GM12891 (cell line): ENCODE data around the gene CARD14.
"Not testable (repeated sequence)": the region's sequence is repeated elsewhere in the genome, so short reads cannot be mapped to it uniquely, and the experiment has no call there.

ENCODE experiments used
- DNase-seq: peaks from one replicate; pipeline ENCODE4 v3.0.0; 2011; ENCODE audit warnings: low spot score; ENCODE audit not compliant: insufficient read length
- FAIRE-seq: peaks from 2 replicates; lab custom pipeline; 2011; peaks lifted over from hg19 to GRCh38; lab: Jason Lieb, UNC
- PAX5 ChIP-seq: IDR thresholded peaks from 2 replicates; pipeline ENCODE4 v1.6.1; 2011; ENCODE audit warnings: low read length, moderate library complexity, mild to moderate bottlenecking; ENCODE audit not compliant: insufficient read depth, severe bottlenecking
- POLR2A ChIP-seq: IDR thresholded peaks from 2 replicates; pipeline ENCODE4 v1.6.1; 2011; ENCODE audit warnings: low read depth, low read length, control low read depth
- POLR2AphosphoS5 ChIP-seq: IDR thresholded peaks from 2 replicates; pipeline ENCODE4 v1.6.1; 2011; ENCODE audit warnings: low read depth, low read length, control low read depth
- POU2F2 ChIP-seq: IDR thresholded peaks from 2 replicates; pipeline ENCODE4 v1.6.1; 2011; ENCODE audit warnings: low read depth, mild to moderate bottlenecking, control low read depth, low read length, moderate library complexity
- SPI1 ChIP-seq: IDR thresholded peaks from 2 replicates; pipeline ENCODE4 v1.6.1; 2011; ENCODE audit warnings: low read depth, low read length, control low read depth
- TAF1 ChIP-seq: IDR thresholded peaks from 2 replicates; pipeline ENCODE4 v1.6.1; 2011; ENCODE audit warnings: low read depth, low read length, control low read depth

The CARD14 gene

DNA sequence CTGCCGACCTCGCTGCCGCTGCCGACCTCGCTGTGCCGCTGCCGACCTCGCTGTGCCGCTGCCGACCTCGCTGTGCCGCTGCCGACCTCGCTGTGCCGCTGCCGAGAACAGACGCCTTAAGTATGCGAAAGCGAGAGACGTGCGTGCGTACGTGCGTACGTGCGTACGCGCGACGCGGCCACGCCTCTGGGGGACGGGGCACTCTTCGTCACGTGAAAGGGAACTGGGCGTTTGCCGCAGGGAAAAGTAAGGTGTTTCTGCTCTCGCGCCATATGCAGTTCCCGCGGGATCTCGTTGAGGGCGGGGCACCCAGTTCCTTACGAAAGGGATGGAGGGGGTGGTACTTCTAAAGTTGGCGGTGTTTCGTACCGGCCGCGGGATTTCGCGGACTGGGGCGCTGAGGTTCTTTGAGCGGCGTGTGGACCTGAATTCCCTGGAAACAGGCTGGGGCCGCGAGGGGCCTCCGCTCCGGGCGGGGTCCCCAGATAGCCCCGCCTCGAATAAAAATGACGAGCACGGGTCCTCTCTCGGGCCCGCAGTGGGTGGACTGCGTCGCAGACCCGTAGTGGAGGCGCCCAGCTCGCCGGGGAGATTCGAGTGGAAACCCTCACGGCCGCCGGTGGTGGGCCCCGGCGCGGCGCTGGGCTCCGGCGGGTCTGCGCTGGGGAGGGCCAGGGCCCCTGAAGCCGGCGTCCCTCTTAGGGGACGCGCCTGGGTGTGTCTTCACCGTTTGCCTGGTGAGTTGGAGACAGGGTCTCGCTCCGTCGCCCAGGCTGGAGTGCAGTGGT is 22.6 kb upstream of the CARD14 start, which contains the start of gene EIF4A3:
EIF4A3 (minus strand) TSS at position 94 of the 788 bp plus-strand sequence. CDS start 167 bp downstream, outside the sequence.
- DNase-seq (peak; percentile 97), FAIRE-seq (peak; percentile 100)
- TF ChIP-seq POU2F2 = 0 out of 2 replicates have a peak, but pooled peaks have one; percentile 44
- TF ChIP-seq POLR2A = peak; percentile 75
- TF ChIP-seq TAF1 = peak; percentile 75
- peak; percentile 91 for TF ChIP-seq POLR2AphosphoS5
- TF ChIP-seq SPI1 = peak; percentile 65
- TF ChIP-seq PAX5 = no peak

DNA sequence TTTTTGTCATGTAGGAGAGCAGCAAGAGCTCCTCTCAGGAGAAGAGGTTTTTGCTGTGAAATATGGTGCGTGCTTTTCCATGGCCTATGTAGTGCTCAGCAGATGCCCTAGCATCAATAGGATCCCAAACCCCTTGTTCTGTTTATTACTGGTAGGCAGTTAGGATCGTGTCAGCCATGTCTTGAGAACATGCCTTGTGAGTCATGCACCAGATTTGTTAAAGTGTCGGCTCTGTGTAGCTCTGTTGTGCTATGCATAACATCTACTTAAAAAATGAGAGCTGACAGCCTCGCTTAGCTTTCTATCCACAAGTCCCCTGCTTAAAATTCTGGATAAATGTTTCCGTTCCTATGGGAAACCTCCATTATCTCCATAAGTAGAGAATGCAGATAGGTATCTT is 18.5 kb upstream of the CARD14 start:
- DNase-seq (no peak), FAIRE-seq (no peak)
- TF ChIP-seq PAX5 (no peak), POLR2AphosphoS5 (no peak), POLR2A (no peak), SPI1 (no peak), TAF1 (no peak), POU2F2 (no peak)

DNA sequence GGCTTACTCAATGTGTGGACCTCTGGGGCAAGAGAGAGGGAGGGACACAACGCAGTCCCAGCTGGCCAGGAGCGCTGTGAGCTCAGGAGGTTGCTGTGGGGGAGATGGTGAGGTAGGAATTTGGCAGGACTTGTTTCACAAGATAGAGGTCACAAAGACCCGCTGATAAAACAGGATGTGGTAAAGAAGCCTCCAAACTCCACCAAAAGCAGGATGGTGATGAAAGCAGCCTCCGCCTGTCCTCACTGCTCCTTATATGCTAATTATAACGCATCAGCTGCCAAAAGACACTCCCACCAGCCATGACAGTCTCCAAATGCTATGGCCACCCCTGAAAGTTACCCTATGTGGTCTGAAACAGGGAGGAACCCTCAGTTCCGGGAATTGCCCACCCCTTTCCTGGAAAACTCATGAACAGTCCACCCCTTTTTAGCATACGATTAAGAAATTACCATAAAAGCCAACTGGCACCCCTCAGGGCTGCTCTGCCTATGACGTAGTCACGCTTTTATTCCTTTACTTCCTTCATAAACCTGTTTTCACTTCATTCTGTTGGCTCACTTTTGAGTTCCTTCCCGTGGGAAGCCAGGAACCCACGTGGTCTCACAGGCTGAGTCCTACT is 17.6 kb upstream of the CARD14 start:
- TF ChIP-seq TAF1 (no peak), POLR2A (no peak), POU2F2 (no peak)
- FAIRE-seq (no peak), DNase-seq (no peak)

DNA sequence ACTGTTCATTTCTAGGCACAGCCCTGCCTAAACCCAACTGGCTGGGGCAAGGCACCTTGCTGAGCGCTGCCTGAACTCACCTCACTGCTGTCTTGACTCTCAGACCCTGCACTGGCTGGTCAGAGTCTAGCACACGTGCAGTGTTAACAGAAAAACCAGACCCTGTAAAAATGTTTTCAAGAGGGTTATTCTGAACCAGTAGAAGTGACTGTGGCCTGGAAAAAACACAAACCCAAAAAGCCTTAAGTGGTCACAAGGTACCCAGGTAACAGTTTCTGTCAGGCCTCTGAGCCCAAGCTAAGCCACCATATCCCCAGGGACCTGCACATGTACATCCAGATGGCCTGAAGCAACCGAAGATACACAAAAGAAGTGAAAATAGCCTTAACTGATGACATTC is 16.8 kb upstream of the CARD14 start:
- TF ChIP-seq PAX5 = no peak
- TF ChIP-seq POU2F2 = no peak
- no peak for TF ChIP-seq POLR2AphosphoS5
- TF ChIP-seq POLR2A = no peak
- TF ChIP-seq SPI1 = no peak
- TF ChIP-seq TAF1 = no peak

DNA sequence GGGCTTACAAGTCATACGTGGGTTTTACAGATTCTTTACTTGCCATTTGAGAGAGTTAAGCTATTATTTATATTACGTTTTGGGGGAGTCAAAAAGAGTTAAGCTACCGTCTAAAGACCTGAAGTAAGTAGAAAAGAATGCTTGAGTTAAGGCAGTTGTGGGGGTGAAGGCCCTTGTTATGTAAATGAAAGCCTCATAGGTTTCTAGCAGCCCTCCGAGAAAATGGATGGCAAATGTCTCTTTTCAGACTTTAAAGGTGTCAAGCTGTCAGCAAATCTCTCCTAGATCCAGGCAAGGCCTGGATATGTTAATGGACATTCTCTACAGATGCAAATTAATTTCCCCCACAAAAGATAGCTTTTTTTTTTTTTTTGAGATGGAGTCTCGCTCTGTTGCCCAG is 15.7 kb upstream of the CARD14 start:
- FAIRE-seq = no peak
- no peak for DNase-seq
- TF ChIP-seq POU2F2 = no peak
- no peak for TF ChIP-seq POLR2A
- no peak for TF ChIP-seq SPI1
- no peak for TF ChIP-seq PAX5
- no peak for TF ChIP-seq POLR2AphosphoS5

More for the DNA sequence above, 16.8 kb upstream of the CARD14 start:
- no peak for DNase-seq
- peak; percentile 31 for FAIRE-seq

DNA sequence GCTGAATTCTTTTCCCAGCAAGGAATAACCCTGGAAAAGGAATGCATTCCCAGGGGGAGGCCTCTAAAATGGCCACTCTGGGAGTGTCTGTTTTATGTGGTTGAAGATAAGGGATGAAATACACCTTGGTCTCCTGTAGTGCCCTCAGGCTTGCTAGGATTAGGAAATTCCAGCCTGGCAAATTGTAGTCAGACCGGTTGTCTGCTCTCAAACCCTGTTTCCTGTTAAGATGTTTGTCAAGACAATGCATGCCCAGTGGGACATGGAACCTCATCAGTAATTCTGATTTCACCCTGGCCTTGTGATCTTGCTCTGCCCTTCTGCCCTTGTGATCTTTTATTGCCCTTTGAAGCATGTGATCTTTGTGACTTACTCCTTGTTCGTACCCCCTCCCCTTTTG is 14.2 kb upstream of the CARD14 start:
- not testable (repeated sequence) for FAIRE-seq, DNase-seq

DNA sequence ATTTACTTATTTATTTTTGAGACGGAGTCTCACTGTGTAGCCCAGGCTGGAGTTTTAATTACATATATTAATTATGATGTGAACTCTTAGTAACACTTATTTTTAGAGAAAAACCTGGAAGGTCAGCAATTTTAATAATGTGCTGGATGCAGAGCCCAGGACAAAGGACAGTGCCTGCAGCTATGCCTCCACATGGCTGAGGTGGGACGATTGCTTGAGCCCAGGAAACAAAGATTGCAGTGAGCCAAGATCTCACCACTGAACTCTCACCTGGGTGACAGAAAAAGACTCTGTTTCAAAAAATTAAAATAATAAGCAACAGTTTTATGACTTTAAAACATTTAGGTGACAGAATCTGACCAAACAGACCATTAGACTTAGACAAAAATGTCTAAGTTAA is 11.0 kb upstream of the CARD14 start:
- DNase-seq = no peak
- TF ChIP-seq POLR2AphosphoS5 = no peak
- TF ChIP-seq SPI1 = no peak
- no peak for TF ChIP-seq TAF1
- TF ChIP-seq POLR2A = no peak
- no peak for TF ChIP-seq POU2F2
- no peak for TF ChIP-seq PAX5
- FAIRE-seq = no peak

DNA sequence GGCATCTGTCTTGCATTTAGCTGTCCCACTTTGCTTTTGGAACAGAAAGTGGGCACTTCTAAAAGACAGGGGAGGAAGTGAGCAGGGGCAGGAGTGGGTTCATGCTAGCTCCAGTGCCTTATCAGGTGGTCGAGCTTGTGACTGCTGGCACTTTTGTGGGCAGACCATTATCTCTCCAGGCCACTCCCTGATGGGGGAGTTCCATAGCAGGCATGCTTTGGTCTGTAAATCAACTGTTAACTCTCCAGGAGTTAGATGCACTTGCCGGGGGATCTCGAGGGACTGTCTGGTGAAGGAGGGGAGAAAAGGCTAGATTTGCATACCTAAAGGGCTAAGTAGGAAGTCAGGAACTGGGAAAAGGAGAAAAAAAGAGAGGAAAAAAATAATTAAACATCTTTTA is 9.3 kb upstream of the CARD14 start:
- TF ChIP-seq POLR2AphosphoS5 (no peak), SPI1 (no peak), TAF1 (no peak), POU2F2 (no peak), PAX5 (no peak), POLR2A (no peak)
- DNase-seq = no peak
- FAIRE-seq = no peak

DNA sequence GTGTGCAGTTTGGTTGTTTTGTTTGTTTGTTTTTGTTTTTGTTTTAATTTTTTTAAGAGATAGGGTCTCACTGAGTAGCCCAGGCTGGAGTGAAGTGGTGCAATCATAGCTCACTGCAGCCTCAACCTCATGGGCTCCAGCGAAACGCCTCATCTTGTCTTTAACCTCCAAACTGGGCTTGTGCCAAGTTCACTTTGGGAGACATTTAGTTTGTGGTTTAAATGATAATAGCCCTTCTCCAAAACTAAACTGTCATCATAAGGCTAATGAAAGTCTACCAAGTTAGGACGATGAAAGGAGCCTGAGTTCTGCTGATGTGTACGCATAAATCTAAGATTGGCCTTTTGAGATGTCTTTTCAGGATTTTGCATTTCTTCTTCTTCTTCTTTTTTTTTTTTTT is 6.5 kb upstream of the CARD14 start:
- FAIRE-seq (no peak), DNase-seq (no peak)
- TF ChIP-seq PAX5 (no peak), SPI1 (no peak), POLR2AphosphoS5 (no peak), POLR2A (no peak), TAF1 (no peak), POU2F2 (no peak)

DNA sequence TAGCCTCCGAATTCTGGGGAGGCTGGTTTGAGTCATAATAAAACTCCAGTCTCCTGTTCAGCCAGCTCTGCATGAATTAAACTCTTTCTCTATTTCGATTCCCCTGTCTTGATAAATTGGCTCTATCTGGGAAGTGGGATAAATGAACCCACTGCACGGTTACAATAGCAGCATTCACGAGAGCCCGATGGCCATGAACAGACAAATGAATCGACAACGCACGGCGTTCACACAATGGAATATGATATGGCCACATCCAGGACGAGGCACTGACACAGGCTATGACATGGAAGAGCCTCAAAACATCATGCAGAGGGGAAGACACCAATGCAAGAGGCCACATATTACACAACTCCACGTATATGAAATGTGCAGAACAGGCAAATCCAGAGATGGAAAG is 5.6 kb upstream of the CARD14 start:
- no peak for FAIRE-seq
- TF ChIP-seq TAF1 (no peak), SPI1 (no peak), POLR2AphosphoS5 (no peak), POLR2A (no peak), PAX5 (no peak), POU2F2 (no peak)
- no peak for DNase-seq

DNA sequence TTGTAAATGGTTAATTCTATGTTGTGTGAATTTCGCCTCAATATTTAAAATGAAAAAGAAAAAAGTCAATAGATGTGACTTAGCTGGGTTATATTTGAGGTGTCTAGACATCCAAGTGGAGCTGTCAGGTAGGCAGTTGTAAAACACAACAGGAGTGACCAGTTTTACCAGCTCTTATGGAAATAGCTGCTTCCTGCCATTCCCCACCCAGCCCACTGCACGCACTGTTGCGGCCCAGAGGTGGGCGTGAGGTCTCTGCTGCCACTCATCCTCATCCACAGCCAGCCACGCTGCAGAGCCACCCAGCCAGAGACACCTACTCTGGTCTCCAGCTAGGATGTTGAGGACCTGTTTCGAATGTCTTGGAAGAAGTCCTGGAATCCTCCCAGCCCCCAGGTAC is 3.4 kb upstream of the CARD14 start:
- FAIRE-seq (no peak), DNase-seq (no peak)
- TF ChIP-seq POU2F2 (no peak), TAF1 (no peak), SPI1 (no peak), PAX5 (no peak), POLR2AphosphoS5 (no peak), POLR2A (no peak)
